Fibroblast of the aortic adventitia (primary cell): ENCODE results near the gene DHX16. TPM values are rescaled to one million over a fixed set of nuclear protein-coding genes. Genes with fewer than 3 reads are reported as not detected.
"Not testable (repeated sequence)": the region's sequence is repeated elsewhere in the genome, so short reads cannot be mapped to it uniquely, and the experiment has no call there.

Experiments used
- DNase-seq: peaks from one replicate; pipeline ENCODE4 v3.0.0-alpha.2; 2010; ENCODE audit warnings: low read depth
- H3K4me3 ChIP-seq: 2 replicates; pipeline ENCODE4 v1.5.1; 2011; ENCODE audit warnings: low read depth, mild to moderate bottlenecking, control low read depth, low read length, moderate library complexity
- CTCF ChIP-seq: IDR thresholded peaks from 2 replicates; pipeline ENCODE4 v1.5.1; 2011; ENCODE audit warnings: mild to moderate bottlenecking, low read length, control low read depth, inconsistent platforms; ENCODE audit not compliant: insufficient read depth
- total RNA-seq: library from RNA; depleted of rRNA; stranded (reverse); fragments of >200 nt; gene quantifications from 2 replicates; pipeline ENCODE4 v1.2.3, GENCODE V29; 2012; ENCODE audit warnings: low replicate concordance

DHX16 gene
- total RNA-seq, 1 donor: 20.9 TPM

GRCh38 chr6:30676660-30677285, 4.0 kb upstream of the DHX16 start:
- DNase-seq: no peak
- H3K4me3 ChIP-seq: no peak overlapping the region
- TF ChIP-seq CTCF: no peak

GRCh38 chr6:30670760-30671527, 1.9 kb downstream of the DHX16 start:
- H3K4me3 ChIP-seq: no peak overlapping the region
- peak; percentile 31 for TF ChIP-seq CTCF
- no peak for DNase-seq

- H3K4me3 ChIP-seq, DNase-seq: not testable (repeated sequence)
These were observed 6.5 kb downstream of the DHX16 start for GRCh38 chr6:30666300-30666699.

- no peak for TF ChIP-seq CTCF
- H3K4me3 ChIP-seq: no peak overlapping the region
- no peak for DNase-seq
These were observed 7.6 kb downstream of the DHX16 start for GRCh38 chr6:30664994-30665767.

GRCh38 chr6:30657922-30658321, 14.9 kb downstream of the DHX16 start:
- not testable (repeated sequence) for DNase-seq

GRCh38 chr6:30657454-30657853, 15.4 kb downstream of the DHX16 start:
- no peak overlapping the region for H3K4me3 ChIP-seq
- no peak for TF ChIP-seq CTCF
- DNase-seq: no peak

More at GRCh38 chr6:30657922-30658321, 14.9 kb downstream of the DHX16 start:
- not testable (repeated sequence) for H3K4me3 ChIP-seq

GRCh38 chr6:30656513-30656912, 16.3 kb downstream of the DHX16 start:
- TF ChIP-seq CTCF: no peak
- no peak for DNase-seq
- no peak overlapping the region for H3K4me3 ChIP-seq
